SIG-M5 treated with dmso at 0.1 percent for 504 hours (cell line): ENCODE data around the gene NOL7.

Source experiments
- DNase-seq: peaks from one replicate; lab custom pipeline; 2025; ENCODE audit not compliant: unreplicated experiment; lab: John Stamatoyannopoulos, UW

NOL7 gene

GRCh38 chr6:13614926-13615791, at the start of gene NOL7:
Gene NOL7 (plus strand): TSS chr6:13615335. CDS start chr6:13615359, 24 bp downstream.
- DNase-seq, result peak; percentile 92

GRCh38 chr6:13565921-13566320, 49.2 kb upstream of the NOL7 start:
- no peak for DNase-seq

GRCh38 chr6:13566500-13566899, 48.6 kb upstream of the NOL7 start:
- DNase-seq, result no peak

GRCh38 chr6:13568970-13569369, 46.2 kb upstream of the NOL7 start:
- DNase-seq, result no peak

GRCh38 chr6:13572240-13572639, 42.9 kb upstream of the NOL7 start:
- no peak for DNase-seq

GRCh38 chr6:13572951-13573654, 42.0 kb upstream of the NOL7 start:
- no peak for DNase-seq

GRCh38 chr6:13573669-13574110, 41.4 kb upstream of the NOL7 start:
- DNase-seq, result peak; percentile 20

GRCh38 chr6:13574149-13574570, 41.0 kb upstream of the NOL7 start:
- peak; percentile 89 for DNase-seq

GRCh38 chr6:13574571-13575376, 40.4 kb upstream of the NOL7 start, which contains the start of gene SIRT5:
Gene SIRT5 (plus strand): TSS chr6:13574601. CDS start chr6:13584111, 9,510 bp downstream.
- peak; percentile 89 for DNase-seq

GRCh38 chr6:13575377-13575775, 39.8 kb upstream of the NOL7 start:
- DNase-seq, result no peak

- no peak for DNase-seq
Observed at GRCh38 chr6:13576017-13576416, 39.1 kb upstream of the NOL7 start.

GRCh38 chr6:13577926-13578325, 37.2 kb upstream of the NOL7 start:
- DNase-seq, result no peak

- peak; percentile 16 for DNase-seq
Observed at GRCh38 chr6:13579911-13580310, 35.2 kb upstream of the NOL7 start.

GRCh38 chr6:13581700-13582229, 33.4 kb upstream of the NOL7 start:
- no peak for DNase-seq

GRCh38 chr6:13586603-13587542, 28.3 kb upstream of the NOL7 start:
- DNase-seq, result no peak

GRCh38 chr6:13589801-13590200, 25.3 kb upstream of the NOL7 start:
- no peak for DNase-seq

- no peak for DNase-seq
Observed at GRCh38 chr6:13590574-13591153, 24.5 kb upstream of the NOL7 start.

GRCh38 chr6:13591205-13591921, 23.8 kb upstream of the NOL7 start:
- no peak for DNase-seq

GRCh38 chr6:13593103-13593502, 22.0 kb upstream of the NOL7 start:
- no peak for DNase-seq
